SK-N-SH treated with all-trans-retinoic acid at 6 μM for 48 hours (cell line): Measurements from ENCODE around the gene CLEC16A.

Experiments
- ATAC-seq: fragments of 200-7000 bp; cut with Tn5 transposase; 3 replicates; pipeline ENCODE4 v1.9.1; 2020; ENCODE audit warnings: mild to moderate bottlenecking, moderate library complexity
- ARNTL ChIP-seq: fragments of 450-650 bp; formaldehyde crosslinking; IDR thresholded peaks from 2 replicates; pipeline ENCODE4 v1.5.0; 2020; ENCODE audit warnings: low read depth, mild to moderate bottlenecking, moderate library complexity, borderline replicate concordance
- BACH2 ChIP-seq: fragments of 250-450 bp; sonication (Bioruptor Pico); IDR thresholded peaks from 2 replicates; pipeline ENCODE4 v1.9.0; 2021; ENCODE audit warnings: mild to moderate bottlenecking, borderline replicate concordance
- ESRRG ChIP-seq: fragments of 250-450 bp; sonication (Bioruptor Pico); IDR thresholded peaks from 2 replicates; pipeline ENCODE4 v1.6.1; 2021; ENCODE audit warnings: mild to moderate bottlenecking
- OSR1 ChIP-seq: fragments of 250-450 bp; sonication (Bioruptor Pico); IDR thresholded peaks from 2 replicates; pipeline ENCODE4 v1.8.0; 2022; ENCODE audit warnings: moderate library complexity, mild to moderate bottlenecking, inconsistent platforms
- POU6F1 ChIP-seq: fragments of 250-450 bp; sonication (Bioruptor Pico); IDR thresholded peaks from 2 replicates; pipeline ENCODE4 v1.8.0; 2021; ENCODE audit warnings: low read depth, mild to moderate bottlenecking, moderate library complexity, borderline replicate concordance
- TSHZ2 ChIP-seq: fragments of 250-450 bp; sonication (Bioruptor Pico); IDR thresholded peaks from 2 replicates; pipeline ENCODE4 v1.5.0; 2020; ENCODE audit warnings: mild to moderate bottlenecking, moderate library complexity
- ZC3H10 ChIP-seq: fragments of 250-450 bp; sonication (Bioruptor Pico); IDR thresholded peaks from 2 replicates; pipeline ENCODE4 v1.5.1; 2021; ENCODE audit warnings: mild to moderate bottlenecking, moderate library complexity
- ZFP3 ChIP-seq: fragments of 250-450 bp; sonication (Bioruptor Pico); IDR thresholded peaks from 2 replicates; pipeline ENCODE4 v1.5.0; 2020; ENCODE audit warnings: mild to moderate bottlenecking, moderate library complexity
- ZNF565 ChIP-seq: fragments of 450-650 bp; formaldehyde crosslinking; conservative IDR thresholded peaks from 2 replicates; pipeline ENCODE4 v1.5.0; 2020; ENCODE audit warnings: low read depth, mild to moderate bottlenecking, moderate library complexity
- TF ChIP-seq, protein P1 (sequence below): fragments of 250-450 bp; sonication (Bioruptor Pico); IDR thresholded peaks from 2 replicates; pipeline ENCODE4 v1.5.1; 2020; ENCODE audit warnings: low read depth, mild to moderate bottlenecking, moderate library complexity
- TF ChIP-seq, protein P2 (sequence below): fragments of 250-450 bp; sonication (Bioruptor Pico); IDR thresholded peaks from 2 replicates; pipeline ENCODE4 v1.8.0; 2020; ENCODE audit warnings: mild to moderate bottlenecking, moderate library complexity, borderline replicate concordance

CLEC16A gene

DNA sequence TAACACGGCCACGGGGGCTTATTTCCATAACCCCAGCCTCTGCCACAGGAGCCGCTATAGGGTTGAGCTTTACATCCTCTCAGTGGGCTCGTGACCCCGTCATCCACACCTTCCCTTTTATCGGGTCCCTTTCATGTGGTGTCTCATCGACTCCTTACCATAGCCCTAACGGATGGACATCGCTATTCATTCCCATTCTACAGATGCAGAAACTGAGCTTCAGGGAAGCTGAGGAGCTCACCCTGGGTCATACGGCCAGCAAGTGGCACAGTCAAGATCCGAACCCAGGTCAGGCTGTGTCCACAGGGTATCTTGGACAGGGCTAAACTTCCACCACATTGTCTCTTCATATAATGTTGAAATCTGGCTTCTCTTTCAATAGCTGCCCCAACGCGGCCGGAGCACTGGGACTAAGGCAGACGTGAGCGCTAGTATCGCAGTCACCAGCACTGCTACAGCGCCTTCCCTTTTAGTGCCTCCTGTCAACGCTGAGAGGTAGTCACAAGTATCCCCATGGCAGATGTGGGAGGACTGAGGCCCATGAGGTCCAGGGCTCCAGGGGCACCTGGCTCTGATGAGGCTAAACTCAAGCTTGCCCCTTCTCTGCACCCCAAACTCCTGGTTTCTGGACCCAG is 260.8 kb downstream of the CLEC16A start (continued):
- TF ChIP-seq, protein P1, sequence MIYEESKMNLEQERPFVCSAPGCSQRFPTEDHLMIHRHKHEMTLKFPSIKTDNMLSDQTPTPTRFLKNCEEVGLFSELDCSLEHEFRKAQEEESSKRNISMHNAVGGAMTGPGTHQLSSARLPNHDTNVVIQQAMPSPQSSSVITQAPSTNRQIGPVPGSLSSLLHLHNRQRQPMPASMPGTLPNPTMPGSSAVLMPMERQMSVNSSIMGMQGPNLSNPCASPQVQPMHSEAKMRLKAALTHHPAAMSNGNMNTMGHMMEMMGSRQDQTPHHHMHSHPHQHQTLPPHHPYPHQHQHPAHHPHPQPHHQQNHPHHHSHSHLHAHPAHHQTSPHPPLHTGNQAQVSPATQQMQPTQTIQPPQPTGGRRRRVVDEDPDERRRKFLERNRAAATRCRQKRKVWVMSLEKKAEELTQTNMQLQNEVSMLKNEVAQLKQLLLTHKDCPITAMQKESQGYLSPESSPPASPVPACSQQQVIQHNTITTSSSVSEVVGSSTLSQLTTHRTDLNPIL (CRISPR knock-in tag), result no peak
- no peak for TF ChIP-seq BACH2
- TF ChIP-seq ZFP3 (CRISPR knock-in tag), result no peak
- no peak for TF ChIP-seq ZNF565
- no peak for TF ChIP-seq ARNTL (CRISPR knock-in tag)

- peak; percentile 20; the same call in 2 of the 3 replicates for ATAC-seq
- TF ChIP-seq POU6F1, result no peak
- no peak for TF ChIP-seq ESRRG
- TF ChIP-seq TSHZ2 (CRISPR knock-in tag), result no peak
- no peak for TF ChIP-seq ZNF565
Observed at GRCh38 chr16:11205754-11206581, 261.6 kb downstream of the CLEC16A start.

DNA sequence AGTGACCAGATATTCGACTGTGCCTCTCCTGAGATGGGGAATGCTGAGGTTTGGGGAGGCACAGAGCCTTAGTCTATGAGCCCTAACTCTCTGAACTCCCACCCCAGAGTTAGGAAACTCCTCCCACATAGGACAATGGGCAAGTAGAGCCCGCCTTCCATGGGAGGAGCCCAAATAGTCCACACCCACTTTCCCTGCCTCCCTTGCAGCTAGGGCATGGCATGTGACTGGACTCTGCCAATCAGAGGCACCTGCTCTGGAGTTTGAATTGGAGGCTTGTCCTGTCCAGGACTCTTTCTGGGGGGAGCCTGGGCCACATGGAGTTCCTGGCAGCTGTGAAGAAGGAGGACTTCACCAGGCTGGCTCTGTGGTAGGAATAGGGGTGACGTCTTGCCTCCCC is 263.3 kb downstream of the CLEC16A start:
- no peak for ATAC-seq

More for the DNA sequence above, 263.3 kb downstream of the CLEC16A start:
- TF ChIP-seq TSHZ2 (CRISPR knock-in tag), result no peak
- no peak for TF ChIP-seq OSR1
- TF ChIP-seq, protein P2, sequence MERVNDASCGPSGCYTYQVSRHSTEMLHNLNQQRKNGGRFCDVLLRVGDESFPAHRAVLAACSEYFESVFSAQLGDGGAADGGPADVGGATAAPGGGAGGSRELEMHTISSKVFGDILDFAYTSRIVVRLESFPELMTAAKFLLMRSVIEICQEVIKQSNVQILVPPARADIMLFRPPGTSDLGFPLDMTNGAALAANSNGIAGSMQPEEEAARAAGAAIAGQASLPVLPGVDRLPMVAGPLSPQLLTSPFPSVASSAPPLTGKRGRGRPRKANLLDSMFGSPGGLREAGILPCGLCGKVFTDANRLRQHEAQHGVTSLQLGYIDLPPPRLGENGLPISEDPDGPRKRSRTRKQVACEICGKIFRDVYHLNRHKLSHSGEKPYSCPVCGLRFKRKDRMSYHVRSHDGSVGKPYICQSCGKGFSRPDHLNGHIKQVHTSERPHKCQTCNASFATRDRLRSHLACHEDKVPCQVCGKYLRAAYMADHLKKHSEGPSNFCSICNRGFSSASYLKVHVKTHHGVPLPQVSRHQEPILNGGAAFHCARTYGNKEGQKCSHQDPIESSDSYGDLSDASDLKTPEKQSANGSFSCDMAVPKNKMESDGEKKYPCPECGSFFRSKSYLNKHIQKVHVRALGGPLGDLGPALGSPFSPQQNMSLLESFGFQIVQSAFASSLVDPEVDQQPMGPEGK (CRISPR knock-in tag), result no peak
- no peak for TF ChIP-seq ZC3H10
- TF ChIP-seq ZFP3 (CRISPR knock-in tag), result no peak
